Astrocyte (in vitro differentiated cells and primary cell): Measurements from ENCODE around the gene KIF1B. TPM values are rescaled to one million over a fixed set of nuclear protein-coding genes. Genes with fewer than 3 reads are reported as not detected.
"Not testable (repeated sequence)": the region's sequence is repeated elsewhere in the genome, so short reads cannot be mapped to it uniquely, and the experiment has no call there.

Experiments
- DNase-seq: peaks from one replicate; pipeline ENCODE4 v3.0.0-alpha.2; 2010; ENCODE audit warnings: low read depth
- FAIRE-seq: peaks from 2 replicates; lab custom pipeline; 2011; peaks lifted over from hg19 to GRCh38; lab: Jason Lieb, UNC
- H2AFZ ChIP-seq: 2 replicates; pipeline ENCODE4 v1.6.0; 2012; ENCODE audit warnings: low read depth, low read length, inconsistent platforms
- H3K27ac ChIP-seq: 2 replicates; pipeline ENCODE4 v1.5.1; 2011; ENCODE audit warnings: low read depth, low read length, inconsistent platforms
- H3K27me3 ChIP-seq: 2 replicates; pipeline ENCODE4 v1.6.0; 2011; ENCODE audit warnings: low read length, inconsistent platforms; ENCODE audit not compliant: insufficient read depth
- H3K36me3 ChIP-seq: 2 replicates; pipeline ENCODE4 v1.5.1; 2011; ENCODE audit warnings: low read length, inconsistent platforms; ENCODE audit not compliant: insufficient read depth
- H3K4me1 ChIP-seq: 2 replicates; pipeline ENCODE4 v1.5.1; 2011; ENCODE audit warnings: low read length, inconsistent platforms; ENCODE audit not compliant: insufficient read depth
- H3K4me2 ChIP-seq: 2 replicates; pipeline ENCODE4 v1.6.0; 2012; ENCODE audit warnings: low read length, inconsistent platforms
- H3K4me3 ChIP-seq: 2 replicates; pipeline ENCODE4 v1.5.1; 2011; ENCODE audit warnings: low read depth, mild to moderate bottlenecking, low read length, inconsistent platforms; ENCODE audit not compliant: insufficient read depth
- H3K79me2 ChIP-seq: 2 replicates; pipeline ENCODE4 v1.6.0; 2012; ENCODE audit warnings: mild to moderate bottlenecking, low read length, inconsistent platforms; ENCODE audit not compliant: insufficient read depth
- H3K9ac ChIP-seq: 2 replicates; pipeline ENCODE4 v1.6.0; 2012; ENCODE audit warnings: mild to moderate bottlenecking, low read length, inconsistent platforms
- H3K9me3 ChIP-seq: 2 replicates; pipeline ENCODE4 v1.5.1; 2012; ENCODE audit warnings: low read depth, mild to moderate bottlenecking, low read length, inconsistent platforms; ENCODE audit not compliant: insufficient read depth
- H4K20me1 ChIP-seq: 2 replicates; pipeline ENCODE4 v1.6.0; 2012; ENCODE audit warnings: low read length, inconsistent platforms; ENCODE audit not compliant: insufficient read depth
- H3K27ac Mint-ChIP-seq: one replicate; pipeline ENCODE4 v1.8.0; 2021; ENCODE audit warnings: mild to moderate bottlenecking, mixed read lengths; ENCODE audit not compliant: unreplicated experiment
- H3K27me3 Mint-ChIP-seq: one replicate; pipeline ENCODE4 v1.8.0; 2021; ENCODE audit warnings: low read depth, mixed read lengths; ENCODE audit not compliant: unreplicated experiment
- H3K36me3 Mint-ChIP-seq: one replicate; pipeline ENCODE4 v1.8.0; 2021; ENCODE audit warnings: low read depth, mixed read lengths; ENCODE audit not compliant: unreplicated experiment
- H3K4me1 Mint-ChIP-seq: one replicate; pipeline ENCODE4 v1.8.0; 2021; ENCODE audit warnings: low read depth, mixed read lengths; ENCODE audit not compliant: unreplicated experiment
- H3K4me3 Mint-ChIP-seq: one replicate; pipeline ENCODE4 v1.8.0; 2021; ENCODE audit warnings: mild to moderate bottlenecking, moderate library complexity, mixed read lengths; ENCODE audit not compliant: unreplicated experiment
- H3K9me3 Mint-ChIP-seq: one replicate; pipeline ENCODE4 v1.8.0; 2021; ENCODE audit warnings: mild to moderate bottlenecking, mixed read lengths; ENCODE audit not compliant: unreplicated experiment
- CTCF ChIP-seq: IDR thresholded peaks from 2 replicates; pipeline ENCODE4 v1.5.1; 2011; ENCODE audit warnings: low read depth, mild to moderate bottlenecking, inconsistent platforms, low read length, moderate library complexity; ENCODE audit not compliant: insufficient read depth
- EZH2 ChIP-seq: IDR thresholded peaks from 2 replicates; pipeline ENCODE4 v1.6.1; 2012; ENCODE audit warnings: mild to moderate bottlenecking, low read length, inconsistent platforms; ENCODE audit not compliant: insufficient read depth
- total RNA-seq: library from RNA; stranded (reverse); gene quantifications from 2 replicates; pipeline ENCODE4 v1.2.1, GENCODE V29; 2021

Gene KIF1B
- total RNA-seq, 1 donor from 2014 or later = 75.9 TPM

DNA sequence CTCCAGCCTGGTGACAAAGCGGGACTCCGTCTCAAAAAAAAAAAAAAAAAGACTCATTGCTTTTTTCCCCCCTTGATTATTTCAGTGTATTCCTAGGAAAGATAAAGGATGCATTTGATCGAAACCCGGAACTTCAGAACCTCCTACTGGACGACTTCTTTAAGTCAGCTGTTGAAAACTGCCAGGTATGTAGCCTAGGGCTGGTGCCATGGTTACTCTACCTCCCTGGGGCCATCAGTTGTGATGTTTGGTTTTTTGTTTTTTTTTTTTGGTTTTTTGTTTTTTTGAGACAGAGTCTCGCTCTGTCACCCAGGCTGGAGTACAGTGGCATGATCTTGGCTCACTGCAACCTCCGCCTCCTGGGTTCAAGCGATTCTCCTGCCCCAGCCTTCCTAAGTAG is 208.4 kb downstream of the KIF1B start:
- not testable (repeated sequence) for DNase-seq, H3K4me1 ChIP-seq, H3K79me2 ChIP-seq, H4K20me1 ChIP-seq, H3K9ac ChIP-seq, H3K27me3 ChIP-seq, H3K27ac ChIP-seq, H3K9me3 ChIP-seq, H3K4me2 ChIP-seq, H2AFZ ChIP-seq, H3K4me3 Mint-ChIP-seq, H3K27ac Mint-ChIP-seq, H3K9me3 Mint-ChIP-seq, H3K4me1 Mint-ChIP-seq, H3K27me3 Mint-ChIP-seq, FAIRE-seq, H3K4me3 ChIP-seq
- peaks cover 39% of the 10 kb centered on the region for H3K36me3 ChIP-seq
- peaks cover 21% of the 10 kb centered on the region for H3K36me3 Mint-ChIP-seq

GRCh38 chr1:10419351-10419750 is 209.0 kb downstream of the KIF1B start:
- Histone ChIP-seq H3K27me3 (no peaks in the 10 kb centered on the region), H3K4me3 (no peak overlapping the region), H3K36me3 (peaks cover 34% of the 10 kb centered on the region), H2AFZ (no peak overlapping the region), H3K27ac (no peak overlapping the region), H4K20me1 (peaks cover 2% of the 10 kb centered on the region), H3K4me2 (no peak overlapping the region), H3K9ac (no peak overlapping the region), H3K79me2 (no peaks in the 10 kb centered on the region), H3K4me1 (no peaks in the 10 kb centered on the region), H3K9me3 (no peaks in the 10 kb centered on the region)
- no peaks in the 10 kb centered on the region for H3K27me3 Mint-ChIP-seq
- FAIRE-seq = no peak
- no peaks in the 10 kb centered on the region for H3K9me3 Mint-ChIP-seq
- peaks cover 20% of the 10 kb centered on the region for H3K36me3 Mint-ChIP-seq
- peaks cover 6% of the 10 kb centered on the region for H3K4me1 Mint-ChIP-seq
- no peak overlapping the region for H3K27ac Mint-ChIP-seq
- TF ChIP-seq CTCF (no peak), EZH2 (no peak)
- DNase-seq = no peak
- no peak overlapping the region for H3K4me3 Mint-ChIP-seq

DNA sequence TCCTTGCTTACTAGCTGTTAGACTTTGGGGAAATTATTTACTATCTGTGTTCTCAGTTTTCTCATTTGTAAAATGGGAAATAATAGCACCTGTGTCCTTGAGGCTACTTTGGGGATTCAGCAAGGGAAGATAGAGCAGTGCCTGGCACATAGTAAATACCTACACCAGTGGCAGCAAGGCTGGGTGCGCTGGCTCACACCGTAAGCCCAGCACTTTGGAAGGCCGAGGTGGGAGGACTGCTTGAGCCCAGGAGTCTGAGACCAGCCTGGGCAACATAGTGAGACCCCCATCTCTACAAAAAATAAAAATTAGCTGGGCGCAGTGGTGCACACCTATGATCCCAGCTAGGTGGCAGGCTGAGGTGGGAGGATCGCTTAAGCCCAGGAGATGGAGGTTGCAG is 211.3 kb downstream of the KIF1B start:
- Histone ChIP-seq H4K20me1 (peaks cover 2% of the 10 kb centered on the region), H3K79me2 (no peaks in the 10 kb centered on the region), H2AFZ (no peak overlapping the region), H3K36me3 (peaks cover 25% of the 10 kb centered on the region), H3K9me3 (no peaks in the 10 kb centered on the region), H3K27ac (no peak overlapping the region), H3K4me2 (no peak overlapping the region), H3K4me3 (no peak overlapping the region), H3K27me3 (no peaks in the 10 kb centered on the region), H3K9ac (no peak overlapping the region), H3K4me1 (no peaks in the 10 kb centered on the region)
- no peak overlapping the region for H3K27ac Mint-ChIP-seq
- no peak for TF ChIP-seq CTCF
- no peak for TF ChIP-seq EZH2
- H3K9me3 Mint-ChIP-seq = no peaks in the 10 kb centered on the region
- peaks cover 13% of the 10 kb centered on the region for H3K36me3 Mint-ChIP-seq
- DNase-seq = no peak
- FAIRE-seq = no peak
- no peaks in the 10 kb centered on the region for H3K4me1 Mint-ChIP-seq
- no peak overlapping the region for H3K4me3 Mint-ChIP-seq
- H3K27me3 Mint-ChIP-seq = no peaks in the 10 kb centered on the region
